Tibial nerve (tissue), 4 donors: ENCODE results near the gene PLEKHA3. TPM values are rescaled to one million over a fixed set of nuclear protein-coding genes. Genes with fewer than 3 reads are reported as not detected.

Source experiments
- DNase-seq, 2 donors: peaks; one replicate each; pipeline ENCODE4 v3.0.0-alpha.2; 2019; ENCODE audit warnings: low spot score in 2 of 2
- H3K27ac ChIP-seq, 4 donors: fragments of 200-600 bp; sonication (generic) in 3 of 4; one replicate each; pipeline ENCODE4 v1.5.1; 2017 to 2019; ENCODE audit warnings: mild to moderate bottlenecking in 1 of 4
- H3K27me3 ChIP-seq, 2 donors: fragments of 200-600 bp; sonication (generic) in 1 of 2; one replicate each; pipeline versions ENCODE4 v1.5.1 to v1.6.0; 2017 to 2019
- H3K36me3 ChIP-seq, 3 donors: fragments of 200-600 bp; sonication (generic); one replicate each; pipeline ENCODE4 v1.5.1; 2018 to 2019
- H3K4me1 ChIP-seq, 4 donors: fragments of 200-600 bp; sonication (generic) in 3 of 4; one replicate each; pipeline ENCODE4 v1.5.1; 2017 to 2019
- H3K4me3 ChIP-seq, 4 donors: fragments of 200-600 bp; sonication (generic) in 3 of 4; one replicate each; pipeline ENCODE4 v1.5.1; 2017 to 2019; ENCODE audit warnings: mild to moderate bottlenecking in 1 of 4, moderate library complexity in 1 of 4
- H3K9me3 ChIP-seq, 4 donors: fragments of 200-600 bp; sonication (generic) in 3 of 4; one replicate each; pipeline ENCODE4 v1.5.1; 2017 to 2019
- EP300 ChIP-seq, 2 donors: sonication (generic); formaldehyde crosslinking; IDR thresholded peaks; one replicate each; pipeline ENCODE4 v1.6.1; 2017; ENCODE audit warnings: antibody characterized with exemption in 2 of 2, mild to moderate bottlenecking in 1 of 2
- POLR2A ChIP-seq, 2 donors: fragments of 450-650 bp; IDR thresholded peaks; one replicate each; pipeline ENCODE4 v1.6.1; 2017; ENCODE audit warnings: antibody characterized with exemption in 2 of 2, mild to moderate bottlenecking in 2 of 2, moderate library complexity in 2 of 2
- WGBS, 2 donors: methylation state at CpG; one replicate each; pipeline ENCODE4 v1.1.5; 2018; 5-methylcytosine and 5-hydroxymethylcytosine counted together
- total RNA-seq, 4 donors: library from RNA; depleted of rRNA; stranded (reverse); fragments of >200 nt; gene quantifications; one replicate each; pipeline ENCODE4 v1.1.0, GENCODE V29; 2016
- TF ChIP-seq, protein P1 (sequence below), 5 experiments: fragments of 200-600 bp in 3 of 5; fragments of 450-650 bp in 2 of 5; sonication (generic) in 3 of 5; IDR thresholded peaks; one replicate each; pipeline ENCODE4 v1.5.1; 2016 to 2019; ENCODE audit warnings: antibody characterized with exemption in 5 of 5, mild to moderate bottlenecking in 3 of 5, moderate library complexity in 2 of 5

PLEKHA3 gene
- total RNA-seq, 4 donors from 2014 or later: 7.2 to 14.4 (median 10.4) TPM

DNA sequence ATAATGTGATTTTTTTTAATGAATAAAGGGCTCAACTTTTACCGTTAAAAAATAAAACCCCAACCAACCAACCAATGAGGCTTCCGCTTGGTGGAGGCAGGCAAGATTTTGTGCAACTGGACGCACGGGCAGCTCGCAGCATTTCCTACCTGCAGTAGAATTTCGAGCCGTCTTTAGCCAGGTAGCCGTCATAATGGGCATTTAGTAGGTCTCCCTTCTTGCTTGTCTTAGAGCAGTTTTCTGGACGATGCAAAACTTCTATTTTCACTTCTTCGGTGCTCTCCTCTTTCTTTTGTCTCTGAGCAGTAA lies 2.2 kb upstream of the PLEKHA3 start:
- Histone ChIP-seq H3K4me3 (peak overlapping the region; percentile 65 to 79 (median 68)), H3K27me3 (no peaks in the 10 kb centered on the region), H3K9me3 (no peaks in the 10 kb centered on the region), H3K4me1 (peaks cover 0 to 52% (median 21%) of the 10 kb centered on the region in 4 donors), H3K36me3 (no peaks in the 10 kb centered on the region), H3K27ac (peak overlapping the region; percentile 94 to 98 (median 98))
- 1% methylated on average over 10 of the region's 10 CpGs for WGBS, 2 donors
- DNase-seq: peak in 1 of 2 donors; percentile 6
- TF ChIP-seq POLR2A (IDR thresholded peaks at IDR 0.05): no peak
- TF ChIP-seq, protein P1, sequence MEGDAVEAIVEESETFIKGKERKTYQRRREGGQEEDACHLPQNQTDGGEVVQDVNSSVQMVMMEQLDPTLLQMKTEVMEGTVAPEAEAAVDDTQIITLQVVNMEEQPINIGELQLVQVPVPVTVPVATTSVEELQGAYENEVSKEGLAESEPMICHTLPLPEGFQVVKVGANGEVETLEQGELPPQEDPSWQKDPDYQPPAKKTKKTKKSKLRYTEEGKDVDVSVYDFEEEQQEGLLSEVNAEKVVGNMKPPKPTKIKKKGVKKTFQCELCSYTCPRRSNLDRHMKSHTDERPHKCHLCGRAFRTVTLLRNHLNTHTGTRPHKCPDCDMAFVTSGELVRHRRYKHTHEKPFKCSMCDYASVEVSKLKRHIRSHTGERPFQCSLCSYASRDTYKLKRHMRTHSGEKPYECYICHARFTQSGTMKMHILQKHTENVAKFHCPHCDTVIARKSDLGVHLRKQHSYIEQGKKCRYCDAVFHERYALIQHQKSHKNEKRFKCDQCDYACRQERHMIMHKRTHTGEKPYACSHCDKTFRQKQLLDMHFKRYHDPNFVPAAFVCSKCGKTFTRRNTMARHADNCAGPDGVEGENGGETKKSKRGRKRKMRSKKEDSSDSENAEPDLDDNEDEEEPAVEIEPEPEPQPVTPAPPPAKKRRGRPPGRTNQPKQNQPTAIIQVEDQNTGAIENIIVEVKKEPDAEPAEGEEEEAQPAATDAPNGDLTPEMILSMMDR (IDR thresholded peaks at IDR 0.05): no peak
- TF ChIP-seq EP300 (IDR thresholded peaks at IDR 0.05): no peak

- no peaks in the 10 kb centered on the region for H3K9me3 ChIP-seq
- peaks cover 0 to 54% (median 21%) of the 10 kb centered on the region in 4 donors for H3K4me1 ChIP-seq
- peak; percentile 94 to 97 for TF ChIP-seq POLR2A (IDR thresholded peaks at IDR 0.05)
- TF ChIP-seq EP300 (IDR thresholded peaks at IDR 0.05): peak; percentile 92 to 99
- TF ChIP-seq, protein P1 (IDR thresholded peaks at IDR 0.05): peak; percentile 51 to 72 (median 64)
- peak within 1 kb of the TSS; percentile 94 to 98 (median 98) for H3K27ac ChIP-seq
- DNase-seq: peak; percentile 84 to 85
- 2 to 4% methylated on average over 56 of the region's 56 CpGs for WGBS, 2 donors
- H3K27me3 ChIP-seq: no peaks in the 10 kb centered on the region
- H3K4me3 ChIP-seq: peak within 1 kb of the TSS; percentile 65 to 79 (median 68)
- H3K36me3 ChIP-seq: no peaks in the 10 kb centered on the region
These were observed 1.6 kb upstream of the PLEKHA3 start, which contains the start of gene FKBP7 for GRCh38 chr2:178478439-178479274. Gene FKBP7, minus strand, starts transcription at chr2:178478600. Its CDS starts 101 bp downstream, at chr2:178478499.

GRCh38 chr2:178479275-178479616 lies 1.0 kb upstream of the PLEKHA3 start:
- TF ChIP-seq EP300 (IDR thresholded peaks at IDR 0.05) (no peak), POLR2A (IDR thresholded peaks at IDR 0.05) (no peak)
- TF ChIP-seq, protein P1 (IDR thresholded peaks at IDR 0.05): no peak
- Histone ChIP-seq H3K36me3 (no peaks in the 10 kb centered on the region), H3K4me3 (peak overlapping the region; percentile 65 to 79 (median 68)), H3K27ac (peak overlapping the region; percentile 94 to 98 (median 98)), H3K27me3 (no peaks in the 10 kb centered on the region), H3K9me3 (no peaks in the 10 kb centered on the region), H3K4me1 (peaks cover 0 to 54% (median 23%) of the 10 kb centered on the region in 4 donors)
- 55 to 65% methylated on average over 4 of the region's 4 CpGs for WGBS, 2 donors
- no peak for DNase-seq

- peak overlapping the region; percentile 94 to 98 (median 98) for H3K27ac ChIP-seq
- 21 to 24% methylated on average over 19 of the region's 19 CpGs for WGBS, 2 donors
- peak overlapping the region; percentile 32 to 94 (median 76) for H3K4me3 ChIP-seq
- TF ChIP-seq EP300 (IDR thresholded peaks at IDR 0.05): peak in 1 of 2 donors; percentile 67
- no peak for TF ChIP-seq POLR2A (IDR thresholded peaks at IDR 0.05)
- peak in 1 of 2 donors; percentile 18 for DNase-seq
- H3K9me3 ChIP-seq: no peaks in the 10 kb centered on the region
- H3K4me1 ChIP-seq: peaks cover 0 to 58% (median 27%) of the 10 kb centered on the region in 4 donors
- no peaks in the 10 kb centered on the region for H3K36me3 ChIP-seq
- H3K27me3 ChIP-seq: no peaks in the 10 kb centered on the region
These were observed 465 bp upstream of the PLEKHA3 start for GRCh38 chr2:178479758-178480226.

GRCh38 chr2:178482437-178482836 lies 2.2 kb downstream of the PLEKHA3 start:
- Histone ChIP-seq H3K4me1 (peaks cover 0 to 66% (median 35%) of the 10 kb centered on the region in 4 donors), H3K4me3 (no peak overlapping the region), H3K36me3 (peaks cover 0 to 9% (median 0%) of the 10 kb centered on the region in 3 donors), H3K27me3 (no peaks in the 10 kb centered on the region), H3K9me3 (no peaks in the 10 kb centered on the region), H3K27ac (no peak overlapping the region)
- 84 to 86% methylated on average over 4 of the region's 4 CpGs for WGBS, 2 donors
- TF ChIP-seq, protein P1 (IDR thresholded peaks at IDR 0.05): no peak
- TF ChIP-seq POLR2A (IDR thresholded peaks at IDR 0.05): no peak
- no peak for TF ChIP-seq EP300 (IDR thresholded peaks at IDR 0.05)
- DNase-seq: no peak
